B cell (primary cell): ENCODE measurements around the gene PRRX1.

ENCODE experiments used
- EZH2 ChIP-seq: IDR thresholded peaks from 2 replicates; pipeline ENCODE4 v1.6.1; 2012; ENCODE audit warnings: borderline replicate concordance, low read depth, mild to moderate bottlenecking, moderate library complexity, low read length; ENCODE audit not compliant: insufficient read depth, poor library complexity, severe bottlenecking
- TF ChIP-seq, protein P1 (sequence below): fragments of 200-600 bp; IDR thresholded peaks from one replicate; pipeline ENCODE4 v1.8.0; 2022; ENCODE audit warnings: antibody characterized with exemption, mild to moderate bottlenecking

DNA sequence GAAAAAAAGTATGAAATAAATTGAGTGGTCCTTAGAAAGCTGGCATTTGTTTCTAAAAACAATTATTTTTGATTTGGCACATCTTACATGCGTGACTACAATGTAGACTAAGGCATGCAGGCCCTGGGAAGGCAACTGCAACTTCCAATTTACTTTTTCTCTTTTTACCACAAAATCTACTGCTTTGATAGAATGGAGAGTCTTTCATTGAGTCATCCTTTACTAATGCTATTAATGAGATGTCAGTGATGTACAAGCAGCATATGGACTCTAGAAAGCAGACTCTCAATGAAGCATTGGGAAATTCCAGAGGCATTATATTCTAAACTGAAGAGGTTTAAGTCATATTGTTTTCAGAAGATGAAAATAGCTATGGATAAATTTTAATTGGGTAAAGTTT is 29.6 kb upstream of the PRRX1 start:
- TF ChIP-seq, protein P1, sequence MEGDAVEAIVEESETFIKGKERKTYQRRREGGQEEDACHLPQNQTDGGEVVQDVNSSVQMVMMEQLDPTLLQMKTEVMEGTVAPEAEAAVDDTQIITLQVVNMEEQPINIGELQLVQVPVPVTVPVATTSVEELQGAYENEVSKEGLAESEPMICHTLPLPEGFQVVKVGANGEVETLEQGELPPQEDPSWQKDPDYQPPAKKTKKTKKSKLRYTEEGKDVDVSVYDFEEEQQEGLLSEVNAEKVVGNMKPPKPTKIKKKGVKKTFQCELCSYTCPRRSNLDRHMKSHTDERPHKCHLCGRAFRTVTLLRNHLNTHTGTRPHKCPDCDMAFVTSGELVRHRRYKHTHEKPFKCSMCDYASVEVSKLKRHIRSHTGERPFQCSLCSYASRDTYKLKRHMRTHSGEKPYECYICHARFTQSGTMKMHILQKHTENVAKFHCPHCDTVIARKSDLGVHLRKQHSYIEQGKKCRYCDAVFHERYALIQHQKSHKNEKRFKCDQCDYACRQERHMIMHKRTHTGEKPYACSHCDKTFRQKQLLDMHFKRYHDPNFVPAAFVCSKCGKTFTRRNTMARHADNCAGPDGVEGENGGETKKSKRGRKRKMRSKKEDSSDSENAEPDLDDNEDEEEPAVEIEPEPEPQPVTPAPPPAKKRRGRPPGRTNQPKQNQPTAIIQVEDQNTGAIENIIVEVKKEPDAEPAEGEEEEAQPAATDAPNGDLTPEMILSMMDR: no peak
- no peak for TF ChIP-seq EZH2
